HepG2 (cell line): Measurements from ENCODE around the gene NKD1. TPM values are rescaled to one million over a fixed set of nuclear protein-coding genes. Genes with fewer than 3 reads are reported as not detected.
A peak's percentile ranks its signal among the peaks of the same experiment; 100 is the strongest.

ENCODE experiments used
- ATAD3A ChIP-seq: sonication (generic); formaldehyde crosslinking; IDR thresholded peaks from 2 replicates; pipeline ENCODE4 v1.4.0; 2020; ENCODE audit warnings: missing genetic modification reagents
- CENPT ChIP-seq: sonication (generic); formaldehyde crosslinking; IDR thresholded peaks from 2 replicates; pipeline ENCODE4 v1.8.0; 2022; ENCODE audit warnings: low read depth, mild to moderate bottlenecking, moderate library complexity, missing genetic modification reagents
- CSRNP2 ChIP-seq: sonication (generic); formaldehyde crosslinking; conservative IDR thresholded peaks from 2 replicates; pipeline ENCODE4 v1.8.0; 2022; ENCODE audit warnings: low read depth, missing genetic modification reagents
- FOXP4 ChIP-seq: sonication (generic); formaldehyde crosslinking; IDR thresholded peaks from 2 replicates; pipeline ENCODE4 v1.4.0; 2020; ENCODE audit warnings: missing genetic modification reagents
- FUBP1 ChIP-seq: sonication (generic); formaldehyde crosslinking; IDR thresholded peaks from 2 replicates; pipeline ENCODE4 v1.5.1; 2020; ENCODE audit warnings: missing genetic modification reagents, mild to moderate bottlenecking, borderline replicate concordance
- HMGXB4 ChIP-seq, 2 experiments: sonication (generic) in 1 of 2; formaldehyde crosslinking in 1 of 2; IDR thresholded peaks; 2 replicates each; pipeline versions ENCODE4 v1.4.0 to v1.6.1; 2018 to 2020; ENCODE audit warnings: missing genetic modification reagents in 2 of 2, borderline replicate concordance in 1 of 2, low read depth in 1 of 2, mild to moderate bottlenecking in 1 of 2, missing biosample characterization in 1 of 2
- RBM22 ChIP-seq: fragments of 200-400 bp; formaldehyde crosslinking; optimal IDR thresholded peaks from 2 replicates; pipeline ENCODE3; 2017; ENCODE audit warnings: mild to moderate bottlenecking, low read length, moderate library complexity
- REXO4 ChIP-seq: sonication (generic); formaldehyde crosslinking; IDR thresholded peaks from 2 replicates; pipeline ENCODE4 v1.8.0; 2022; ENCODE audit warnings: missing genetic modification reagents, mild to moderate bottlenecking, borderline replicate concordance
- TEF ChIP-seq: sonication (generic); formaldehyde crosslinking; IDR thresholded peaks from 2 replicates; pipeline ENCODE4 v1.5.0; 2020; ENCODE audit warnings: missing genetic modification reagents
- THAP7 ChIP-seq: sonication (generic); formaldehyde crosslinking; IDR thresholded peaks from 2 replicates; pipeline ENCODE4 v1.8.1; 2023; ENCODE audit warnings: mild to moderate bottlenecking, missing genetic modification reagents
- ZNF281 ChIP-seq: sonication (generic); formaldehyde crosslinking; IDR thresholded peaks from 2 replicates; pipeline ENCODE4 v1.4.0; 2020; ENCODE audit warnings: missing genetic modification reagents, borderline replicate concordance
- ZNF362 ChIP-seq: sonication (generic); formaldehyde crosslinking; IDR thresholded peaks from 2 replicates; pipeline ENCODE4 v1.4.0; 2020; ENCODE audit warnings: missing genetic modification reagents, mild to moderate bottlenecking, borderline replicate concordance
- ZNF501 ChIP-seq: sonication (generic); formaldehyde crosslinking; IDR thresholded peaks from 2 replicates; pipeline ENCODE4 v1.5.1; 2020; ENCODE audit warnings: mild to moderate bottlenecking, moderate library complexity, missing genetic modification reagents
- polyA plus RNA-seq, 8 experiments: library from polyadenylated mRNA; depleted of rRNA in 3 of 8; stranded (reverse) in 7 of 8; unstranded in 1 of 8; fragments of >200 nt; fragmentation: Illumina TruSeq in 4 of 8; extraction: Trizol in 4 of 8; gene quantifications; 2 replicates each; pipeline versions ENCODE4 v1.2.1 to v1.2.3, GENCODE V29; 2011 to 2016; ENCODE audit warnings: low read depth in 4 of 8, missing spikeins in 1 of 8, mixed read lengths in 1 of 8; ENCODE audit not compliant: insufficient read depth in 1 of 8
- total RNA-seq, 5 experiments: library from RNA; depleted of rRNA; stranded (reverse); fragments of >200 nt; fragmentation: Illumina TruSeq; extraction: Trizol; gene quantifications; 2 replicates each; pipeline ENCODE4 v1.2.3, GENCODE V29; 2016; ENCODE audit warnings: low read depth in 1 of 5

Gene NKD1
- total and polyA plus RNA-seq, 2 of the 13 experiments (the other 11 are each of a cell fraction or from before 2014, with no cell fraction given): 70.4 to 121 TPM

- TF ChIP-seq REXO4: no peak
- TF ChIP-seq FOXP4 (CRISPR knock-in tag): no peak
- no peak for TF ChIP-seq CENPT (CRISPR knock-in tag)
- TF ChIP-seq ZNF281 (CRISPR knock-in tag): no peak
- no peak for TF ChIP-seq RBM22
- no peak for TF ChIP-seq ZNF362 (CRISPR knock-in tag)
- TF ChIP-seq ZNF501 (CRISPR knock-in tag): no peak
- TF ChIP-seq CSRNP2: no peak
- no peak for TF ChIP-seq FUBP1 (CRISPR knock-in tag)
- TF ChIP-seq TEF (CRISPR knock-in tag): no peak
- no peak for TF ChIP-seq THAP7 (CRISPR knock-in tag)
- 0 out of 4 replicates have a peak, but pooled peaks of 1 of the 2 experiments have one; percentile 44 for TF ChIP-seq HMGXB4 (CRISPR knock-in tag; IDR thresholded peaks at IDR 0.05; ENCODE audit: borderline replicate concordance in 1 of 2, low read depth in 1 of 2)
- no peak for TF ChIP-seq ATAD3A (CRISPR knock-in tag)
Observed at GRCh38 chr16:50550035-50550434, 1.8 kb downstream of the NKD1 start (continued).
